PC-3 (cell line): ENCODE measurements around the gene PTPA. TPM values are rescaled to one million over a fixed set of nuclear protein-coding genes. Genes with fewer than 3 reads are reported as not detected.

Experiments used
- ATAC-seq: fragments of 200-7000 bp; cut with Tn5 transposase; 2 replicates; pipeline ENCODE4 v1.9.1; 2020; ENCODE audit warnings: mild to moderate bottlenecking, moderate library complexity
- BruUV-seq: library from RNA; stranded (reverse); fragments of 400-500 nt; replicated peaks from 2 replicates; lab custom pipeline; 2021; lab: Mats Ljungman, UMichigan
- CTCF ChIA-PET: fragments of 300-600 bp; sonication (Branson Sonifier 250); formaldehyde crosslinking; loops from one replicate; lab custom pipeline; 2022; ENCODE audit warnings: antibody characterized with exemption; lab: Charles Lee
- POLR2A ChIA-PET: fragments of 300-600 bp; sonication (Branson Sonifier 250); formaldehyde crosslinking; loops from one replicate; lab custom pipeline; 2022; ENCODE audit warnings: antibody characterized with exemption; ENCODE audit not compliant: unreplicated experiment; lab: Charles Lee
- DNase-seq: peaks from one replicate; pipeline ENCODE4 v3.0.0-alpha.2; 2015
- H2AFZ ChIP-seq: fragments of 300-600 bp; sonication (generic); 2 replicates; pipeline ENCODE4 v1.6.0; 2016; ENCODE audit warnings: antibody characterized with exemption, low read length
- H3F3A ChIP-seq: fragments of 300-600 bp; sonication (generic); one replicate; pipeline ENCODE4 v1.6.0; 2017; ENCODE audit warnings: antibody characterized with exemption, low read length, control low read depth, mild to moderate bottlenecking; ENCODE audit not compliant: unreplicated experiment
- H3K27ac ChIP-seq: fragments of 300-600 bp; sonication (generic); 2 replicates; pipeline ENCODE4 v1.5.1; 2016; ENCODE audit warnings: mild to moderate bottlenecking, low read length
- H3K27me3 ChIP-seq: fragments of 300-600 bp; sonication (generic); 2 replicates; pipeline ENCODE4 v1.6.1; 2016; ENCODE audit warnings: low read length, mixed read lengths
- H3K36me3 ChIP-seq: fragments of 300-600 bp; sonication (generic); 2 replicates; pipeline ENCODE4 v1.6.1; 2016; ENCODE audit warnings: low read depth, mixed run types, low read length, mixed read lengths
- H3K4me1 ChIP-seq: fragments of 300-600 bp; sonication (generic); 2 replicates; pipeline ENCODE4 v1.5.1; 2016; ENCODE audit warnings: low read length; ENCODE audit not compliant: insufficient read depth
- H3K4me2 ChIP-seq: fragments of 300-600 bp; sonication (generic); 2 replicates; pipeline ENCODE4 v1.6.0; 2016; ENCODE audit warnings: low read length
- H3K4me3 ChIP-seq: fragments of 300-600 bp; sonication (generic); 2 replicates; pipeline ENCODE4 v1.5.1; 2016; ENCODE audit warnings: mild to moderate bottlenecking, low read length, mixed read lengths
- H3K79me2 ChIP-seq: fragments of 300-600 bp; sonication (generic); 2 replicates; pipeline ENCODE4 v1.6.1; 2017; ENCODE audit warnings: low read length, mixed read lengths
- H3K9ac ChIP-seq: fragments of 300-600 bp; sonication (generic); 2 replicates; pipeline ENCODE4 v1.6.0; 2016; ENCODE audit warnings: mild to moderate bottlenecking, low read length
- H3K9me2 ChIP-seq: fragments of 300-600 bp; sonication (generic); replicated peaks from 2 replicates; pipeline ENCODE4 v1.6.1; 2016; ENCODE audit warnings: mixed run types, low read length, mixed read lengths
- H3K9me3 ChIP-seq: fragments of 300-600 bp; sonication (generic); 2 replicates; pipeline ENCODE4 v1.6.1; 2016; ENCODE audit warnings: low read length, mixed read lengths
- H4K20me1 ChIP-seq: fragments of 300-600 bp; sonication (generic); 2 replicates; pipeline ENCODE4 v1.6.1; 2016; ENCODE audit warnings: low read length, mixed read lengths
- CTCF ChIP-seq: fragments of 300-600 bp; sonication (generic); conservative IDR thresholded peaks from 2 replicates; pipeline ENCODE4 v1.5.1; 2017; ENCODE audit warnings: antibody characterized with exemption, low read depth, mild to moderate bottlenecking, low read length
- EZH2 ChIP-seq: fragments of 300-600 bp; sonication (generic); IDR thresholded peaks from one replicate; pipeline ENCODE4 v1.6.1; 2017; ENCODE audit warnings: antibody characterized with exemption, mild to moderate bottlenecking, low read length; ENCODE audit not compliant: unreplicated experiment
- EZH2phosphoT487 ChIP-seq: fragments of 300-600 bp; sonication (generic); IDR thresholded peaks from 2 replicates; pipeline ENCODE4 v1.6.1; 2018; ENCODE audit warnings: mild to moderate bottlenecking, antibody characterized with exemption, low read length, borderline replicate concordance
- intact Hi-C: fragments of 100-400 bp; cut with micrococcal nuclease; formaldehyde crosslinking; loops from 2 replicates; pipeline ENCODE4 v1.9.0; 2023
- total RNA-seq: library from RNA; depleted of rRNA; stranded (reverse); fragments of >200 nt; gene quantifications from 2 replicates; pipeline ENCODE4 v1.2.3, GENCODE V29; 2014

PTPA gene
- total RNA-seq, 1 experiment from 2014 or later = 138 TPM

DNA sequence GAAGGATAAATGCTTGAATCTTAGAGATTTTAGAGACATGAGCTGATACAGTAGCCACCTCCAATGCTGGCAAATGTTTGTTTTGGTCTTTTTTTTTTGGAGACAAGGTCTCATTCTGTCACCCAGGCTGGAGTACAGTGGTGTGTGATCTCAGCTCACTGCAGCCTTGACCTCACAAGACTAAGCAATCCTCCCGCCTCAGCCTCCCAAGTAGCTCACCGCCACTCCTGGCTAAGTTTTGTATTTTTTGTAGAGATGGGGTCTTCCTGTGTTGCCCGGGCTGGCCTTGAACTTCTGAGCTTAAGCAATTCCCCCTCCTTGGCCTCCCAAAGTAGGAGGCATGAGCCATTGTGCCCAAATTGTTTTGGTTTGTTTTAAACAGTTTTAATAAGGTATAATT lies 37.1 kb upstream of the PTPA start:
- Histone ChIP-seq H3K27me3 (no peaks in the 10 kb centered on the region), H2AFZ (no peak overlapping the region), H3K4me2 (no peak overlapping the region), H3K4me1 (no peaks in the 10 kb centered on the region), H3K27ac (no peak overlapping the region), H4K20me1 (no peaks in the 10 kb centered on the region), H3K4me3 (no peak overlapping the region), H3F3A (no peaks in the 10 kb centered on the region), H3K36me3 (no peaks in the 10 kb centered on the region), H3K9ac (no peak overlapping the region), H3K79me2 (no peaks in the 10 kb centered on the region), H3K9me2 (no peaks in the 10 kb centered on the region), H3K9me3 (no peaks in the 10 kb centered on the region)
- no TSS peak for BruUV-seq
- ChIA-PET POLR2A (no interaction called here), CTCF (no interaction called here)
- intact Hi-C loops = no loop called here
- no peak for ATAC-seq
- TF ChIP-seq CTCF (no peak), EZH2 (no peak), EZH2phosphoT487 (no peak)
- DNase-seq = no peak

DNA sequence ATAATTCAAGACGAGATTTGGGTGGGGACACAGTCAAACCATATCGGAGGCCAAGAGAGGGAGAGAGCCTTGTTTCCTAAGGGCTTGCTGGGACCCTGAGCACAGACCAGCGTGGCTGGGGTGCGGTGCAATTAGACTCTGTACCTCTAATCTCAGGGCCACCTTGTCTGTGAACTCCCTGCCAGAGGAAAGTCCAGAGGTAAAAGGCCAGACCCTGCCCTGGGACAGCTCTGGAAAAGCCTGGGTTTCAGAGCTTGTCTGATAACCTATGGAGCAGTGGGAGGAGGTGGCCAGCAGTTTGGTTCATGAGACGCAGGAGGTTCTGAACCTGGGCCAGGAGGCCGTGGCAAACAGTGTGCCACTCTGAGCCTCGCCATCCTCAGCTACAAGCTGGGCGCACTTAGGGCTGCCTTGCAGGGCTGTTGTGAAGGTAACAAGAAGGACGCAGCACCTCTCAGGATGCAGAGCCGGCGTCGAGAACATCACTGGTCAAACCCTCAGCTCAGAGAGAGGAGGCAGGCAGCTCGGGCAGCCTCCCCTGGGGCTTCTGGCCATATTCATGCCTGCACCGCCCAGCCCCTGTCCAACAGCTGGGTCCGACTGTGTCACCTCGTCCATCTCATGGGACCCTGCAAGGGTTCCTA lies 35.1 kb upstream of the PTPA start:
- H3K9ac ChIP-seq = no peak overlapping the region
- H3K4me2 ChIP-seq = no peak overlapping the region
- no peaks in the 10 kb centered on the region for H4K20me1 ChIP-seq
- H3K27ac ChIP-seq = no peak overlapping the region
- H3K9me2 ChIP-seq = no peaks in the 10 kb centered on the region
- ATAC-seq (no peak), DNase-seq (no peak)
- H3K4me1 ChIP-seq = no peaks in the 10 kb centered on the region; the same call in 1 of the 2 replicates
- H3K4me3 ChIP-seq = no peak overlapping the region
- POLR2A ChIA-PET = no interaction called here
- H3K9me3 ChIP-seq = no peaks in the 10 kb centered on the region
- no peaks in the 10 kb centered on the region for H3K27me3 ChIP-seq
- no peak overlapping the region for H2AFZ ChIP-seq
- H3K36me3 ChIP-seq = no peaks in the 10 kb centered on the region
- CTCF ChIA-PET = no interaction called here
- no TSS peak for BruUV-seq
- H3K79me2 ChIP-seq = no peaks in the 10 kb centered on the region
- intact Hi-C loops = no loop called here
- TF ChIP-seq EZH2 = no peak
- no peak for TF ChIP-seq CTCF
- TF ChIP-seq EZH2phosphoT487 = no peak
- no peaks in the 10 kb centered on the region for H3F3A ChIP-seq

DNA sequence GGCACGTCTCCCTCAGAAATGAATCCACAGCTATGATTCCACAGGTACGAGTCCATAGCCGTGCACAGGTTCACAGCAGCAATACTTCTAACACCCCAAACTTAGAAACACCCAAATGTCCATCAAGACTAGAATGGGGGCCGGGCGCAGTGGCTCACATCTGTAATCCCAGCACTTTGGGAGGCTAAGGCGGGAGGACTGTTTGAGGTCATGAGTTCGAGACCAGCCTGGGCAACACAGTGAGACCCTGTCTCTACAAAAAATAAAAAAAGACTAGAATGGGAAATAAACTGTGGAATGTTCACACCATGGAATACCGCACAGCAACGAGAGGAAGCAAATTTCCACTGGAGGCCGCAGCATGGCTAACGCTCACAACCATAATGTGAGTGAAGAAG lies 34.6 kb upstream of the PTPA start:
- Histone ChIP-seq H3K9me3 (no peaks in the 10 kb centered on the region), H3K4me2 (no peak overlapping the region), H3K27me3 (no peaks in the 10 kb centered on the region), H3K9me2 (no peaks in the 10 kb centered on the region), H2AFZ (no peak overlapping the region), H3K79me2 (peaks cover 4% of the 10 kb centered on the region), H3K4me1 (no peaks in the 10 kb centered on the region; the same call in 1 of the 2 replicates), H3F3A (no peaks in the 10 kb centered on the region), H4K20me1 (no peaks in the 10 kb centered on the region), H3K36me3 (no peaks in the 10 kb centered on the region), H3K27ac (no peak overlapping the region), H3K4me3 (no peak overlapping the region), H3K9ac (no peak overlapping the region)
- intact Hi-C loops = no loop called here
- ATAC-seq (no peak), DNase-seq (no peak)
- TF ChIP-seq EZH2phosphoT487 (no peak), CTCF (no peak), EZH2 (no peak)
- ChIA-PET POLR2A (no interaction called here), CTCF (no interaction called here)
- no TSS peak for BruUV-seq
